ENCODE data around the gene FNDC3B.

FNDC3B gene

GRCh38 chr3:172307141-172307560, 267.8 kb downstream of the FNDC3B start:
- no peaks in the 10 kb centered on the region for H3K9me3 Mint-ChIP-seq
- no peaks in the 10 kb centered on the region for H3K27me3 Mint-ChIP-seq
- H3K4me3 Mint-ChIP-seq, result no peak overlapping the region
- H3K4me1 Mint-ChIP-seq (ENCODE audit: low read depth in 2 of 2), result no peaks in the 10 kb centered on the region
- DNase-seq (no peak), ATAC-seq (replicated peaks) (no peak)
- H3K36me3 Mint-ChIP-seq (ENCODE audit: insufficient read depth), result peaks cover 31% of the 10 kb centered on the region
- no peak overlapping the region for H3K27ac Mint-ChIP-seq

DNA sequence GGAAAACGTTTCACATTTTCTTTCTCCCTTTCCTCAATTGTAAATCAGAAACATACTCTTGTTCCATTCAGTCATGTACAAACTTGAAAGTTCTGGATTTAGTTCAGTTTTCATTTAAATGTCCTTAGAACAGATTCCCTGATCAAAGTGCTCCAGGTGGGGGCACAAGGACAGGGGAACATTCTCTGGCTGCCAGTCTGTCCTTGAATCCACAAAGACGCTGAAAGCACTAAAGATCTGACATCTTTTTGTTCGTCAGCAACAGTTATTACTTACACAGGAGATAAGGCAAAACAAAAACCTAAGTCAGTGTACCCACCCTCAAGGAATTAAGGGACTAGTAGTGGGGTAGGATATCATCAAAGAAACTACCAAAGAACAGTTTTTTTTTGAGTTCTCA, 269.7 kb downstream of the FNDC3B start:
- no peaks in the 10 kb centered on the region for H3K9me3 Mint-ChIP-seq
- peak overlapping the region in 1 of 2 donors; percentile 57 for H3K27ac Mint-ChIP-seq
- DNase-seq (no peak), ATAC-seq (replicated peaks) (no peak)
- no peaks in the 10 kb centered on the region for H3K27me3 Mint-ChIP-seq
- H3K4me3 Mint-ChIP-seq, result no peak overlapping the region
- H3K36me3 Mint-ChIP-seq (ENCODE audit: insufficient read depth), result peaks cover 31% of the 10 kb centered on the region
- H3K4me1 Mint-ChIP-seq (ENCODE audit: low read depth in 2 of 2), result no peaks in the 10 kb centered on the region

DNA sequence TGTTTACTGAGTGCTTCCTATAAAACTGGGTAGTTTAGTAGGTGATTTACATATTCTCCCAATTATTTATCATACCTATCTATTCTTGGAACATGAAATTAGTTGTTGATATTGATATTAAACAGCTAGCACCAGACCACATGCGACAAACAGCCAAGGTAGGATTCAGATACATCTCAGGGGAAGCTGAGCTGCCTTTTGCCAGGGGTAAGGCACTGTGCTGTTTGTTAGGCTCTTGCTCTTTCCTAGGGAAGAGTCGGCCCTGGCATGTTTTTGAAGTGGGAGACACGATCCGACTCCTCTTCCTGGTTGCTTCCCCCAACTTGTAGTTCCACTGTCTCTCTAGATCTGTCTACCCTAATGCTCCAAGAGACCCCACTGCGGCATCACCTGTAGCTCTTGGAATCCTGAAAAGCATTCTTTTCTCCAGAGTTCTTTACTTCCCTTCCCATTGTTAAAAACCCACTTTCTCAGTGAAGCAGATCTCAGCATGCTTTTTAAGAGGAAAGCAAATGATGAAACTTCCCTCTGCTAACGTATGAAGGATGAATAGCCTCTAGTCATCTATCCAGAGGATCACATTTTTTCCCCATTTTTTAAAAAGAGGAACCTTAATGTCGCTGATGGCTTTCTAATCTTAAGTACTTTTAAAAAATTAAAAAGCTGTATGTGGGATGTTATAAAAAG, 270.5 kb downstream of the FNDC3B start:
- Mint-ChIP-seq H3K27me3 (no peaks in the 10 kb centered on the region), H3K27ac (no peak overlapping the region), H3K9me3 (no peaks in the 10 kb centered on the region), H3K36me3 (ENCODE audit: insufficient read depth) (peaks cover 31% of the 10 kb centered on the region), H3K4me3 (no peak overlapping the region), H3K4me1 (ENCODE audit: low read depth in 2 of 2) (no peaks in the 10 kb centered on the region)
- no peak for ATAC-seq (replicated peaks)
- no peak for DNase-seq

- Mint-ChIP-seq H3K4me1 (ENCODE audit: low read depth in 2 of 2) (no peaks in the 10 kb centered on the region), H3K4me3 (no peak overlapping the region), H3K27me3 (no peaks in the 10 kb centered on the region), H3K9me3 (no peaks in the 10 kb centered on the region), H3K36me3 (ENCODE audit: insufficient read depth) (peaks cover 31% of the 10 kb centered on the region), H3K27ac (no peak overlapping the region)
- ATAC-seq (replicated peaks) (no peak), DNase-seq (no peak)
Measured at GRCh38 chr3:172310428-172310760, 271.0 kb downstream of the FNDC3B start.

GRCh38 chr3:172311217-172311616, 271.8 kb downstream of the FNDC3B start:
- no peak overlapping the region for H3K4me3 Mint-ChIP-seq
- H3K9me3 Mint-ChIP-seq, result no peaks in the 10 kb centered on the region
- H3K36me3 Mint-ChIP-seq (ENCODE audit: insufficient read depth), result peaks cover 31% of the 10 kb centered on the region
- DNase-seq, result no peak
- no peaks in the 10 kb centered on the region for H3K27me3 Mint-ChIP-seq
- no peak for ATAC-seq (replicated peaks)
- no peaks in the 10 kb centered on the region for H3K4me1 Mint-ChIP-seq (ENCODE audit: low read depth in 2 of 2)
- no peak overlapping the region for H3K27ac Mint-ChIP-seq

DNA sequence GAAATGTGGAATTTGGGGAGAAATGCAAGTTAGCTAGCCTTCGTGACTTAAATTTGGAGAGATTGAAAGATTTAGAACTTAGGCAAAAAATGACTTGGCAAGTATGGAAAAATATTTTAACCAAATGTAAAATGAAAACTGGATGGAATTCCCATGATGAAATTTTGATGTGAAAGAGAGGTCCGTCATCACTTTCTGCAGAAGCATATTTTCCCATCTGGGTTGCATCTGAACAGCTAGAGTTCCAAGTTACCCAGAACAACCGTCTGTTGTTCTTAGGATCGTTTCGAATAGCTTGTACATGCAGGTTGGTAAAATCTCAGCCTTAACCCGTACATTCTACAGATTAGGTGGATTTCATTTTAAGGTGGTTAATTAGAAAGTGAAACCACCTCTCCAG, 272.6 kb downstream of the FNDC3B start:
- Mint-ChIP-seq H3K9me3 (no peaks in the 10 kb centered on the region), H3K4me1 (ENCODE audit: low read depth in 2 of 2) (no peaks in the 10 kb centered on the region), H3K4me3 (no peak overlapping the region), H3K27me3 (no peaks in the 10 kb centered on the region), H3K27ac (no peak overlapping the region), H3K36me3 (ENCODE audit: insufficient read depth) (peaks cover 31% of the 10 kb centered on the region)
- DNase-seq (no peak), ATAC-seq (replicated peaks) (no peak)

GRCh38 chr3:172312711-172313110, 273.3 kb downstream of the FNDC3B start:
- no peak overlapping the region for H3K4me3 Mint-ChIP-seq
- H3K36me3 Mint-ChIP-seq (ENCODE audit: insufficient read depth), result peaks cover 32% of the 10 kb centered on the region
- no peak overlapping the region for H3K27ac Mint-ChIP-seq
- no peaks in the 10 kb centered on the region for H3K9me3 Mint-ChIP-seq
- ATAC-seq (replicated peaks), result no peak
- DNase-seq, result no peak
- H3K27me3 Mint-ChIP-seq, result no peaks in the 10 kb centered on the region
- H3K4me1 Mint-ChIP-seq (ENCODE audit: low read depth in 2 of 2), result no peaks in the 10 kb centered on the region

GRCh38 chr3:172313671-172314070, 274.3 kb downstream of the FNDC3B start:
- Mint-ChIP-seq H3K4me3 (no peak overlapping the region), H3K36me3 (ENCODE audit: insufficient read depth) (peaks cover 26% of the 10 kb centered on the region), H3K27ac (peak overlapping the region; percentile 53 to 63), H3K27me3 (no peaks in the 10 kb centered on the region), H3K9me3 (no peaks in the 10 kb centered on the region), H3K4me1 (ENCODE audit: low read depth in 2 of 2) (no peaks in the 10 kb centered on the region)
- DNase-seq (no peak), ATAC-seq (replicated peaks) (no peak)

DNA sequence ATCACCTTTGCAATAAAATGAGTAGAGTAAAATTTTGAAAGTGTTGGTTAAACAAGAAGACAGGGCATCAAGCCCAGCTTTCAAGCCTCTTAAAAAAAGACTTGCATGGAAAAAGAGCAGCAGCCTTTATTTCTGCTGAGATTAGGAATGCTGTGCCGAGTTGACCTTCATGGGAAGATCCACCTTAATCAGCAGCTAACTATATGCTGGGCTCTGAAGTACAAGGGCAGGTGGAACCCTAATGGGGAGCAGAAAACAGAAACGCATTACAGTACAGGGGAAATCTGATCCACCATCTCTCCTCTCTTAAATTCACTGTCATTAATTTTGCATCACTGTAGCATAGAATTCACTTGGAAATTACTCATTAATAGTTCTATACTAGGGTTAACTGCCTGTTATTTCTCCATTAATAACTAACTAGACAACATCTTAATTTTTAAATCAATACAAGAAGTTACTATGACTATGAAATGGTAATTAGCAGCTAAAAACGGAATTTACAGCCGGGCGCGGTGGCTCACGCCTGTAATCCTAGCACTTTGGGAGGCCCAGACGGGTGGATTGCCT, 275.3 kb downstream of the FNDC3B start:
- H3K27ac Mint-ChIP-seq, result peak overlapping the region in 1 of 2 donors; percentile 63
- H3K27me3 Mint-ChIP-seq, result no peaks in the 10 kb centered on the region
- no peak overlapping the region for H3K4me3 Mint-ChIP-seq
- H3K36me3 Mint-ChIP-seq (ENCODE audit: insufficient read depth), result peaks cover 27% of the 10 kb centered on the region
- DNase-seq (no peak), ATAC-seq (replicated peaks) (no peak)
- no peaks in the 10 kb centered on the region for H3K9me3 Mint-ChIP-seq
- H3K4me1 Mint-ChIP-seq (ENCODE audit: low read depth in 2 of 2), result no peaks in the 10 kb centered on the region

- no peak overlapping the region for H3K27ac Mint-ChIP-seq
- ATAC-seq (replicated peaks), result no peak
- H3K36me3 Mint-ChIP-seq (ENCODE audit: insufficient read depth), result peaks cover 27% of the 10 kb centered on the region
- no peak for DNase-seq
- H3K27me3 Mint-ChIP-seq, result no peaks in the 10 kb centered on the region
- no peak overlapping the region for H3K4me3 Mint-ChIP-seq
- no peaks in the 10 kb centered on the region for H3K9me3 Mint-ChIP-seq
- no peaks in the 10 kb centered on the region for H3K4me1 Mint-ChIP-seq (ENCODE audit: low read depth in 2 of 2)
Measured at GRCh38 chr3:172315401-172316091, 276.2 kb downstream of the FNDC3B start.

GRCh38 chr3:172316758-172317157, 277.4 kb downstream of the FNDC3B start:
- no peak overlapping the region for H3K4me3 Mint-ChIP-seq
- no peaks in the 10 kb centered on the region for H3K9me3 Mint-ChIP-seq
- H3K27ac Mint-ChIP-seq, result no peak overlapping the region
- no peaks in the 10 kb centered on the region for H3K27me3 Mint-ChIP-seq
- H3K36me3 Mint-ChIP-seq (ENCODE audit: insufficient read depth), result peaks cover 19% of the 10 kb centered on the region
- ATAC-seq (replicated peaks) (no peak), DNase-seq (no peak)
- H3K4me1 Mint-ChIP-seq (ENCODE audit: low read depth in 2 of 2), result no peaks in the 10 kb centered on the region

- peaks cover 16% of the 10 kb centered on the region for H3K36me3 Mint-ChIP-seq (ENCODE audit: insufficient read depth)
Measured at GRCh38 chr3:172317481-172317880, 278.1 kb downstream of the FNDC3B start.

GRCh38 chr3:172317984-172318383, 278.6 kb downstream of the FNDC3B start:
- H3K4me1 Mint-ChIP-seq (ENCODE audit: low read depth in 2 of 2), result no peaks in the 10 kb centered on the region
- H3K4me3 Mint-ChIP-seq, result no peak overlapping the region

More at GRCh38 chr3:172317481-172317880, 278.1 kb downstream of the FNDC3B start:
- H3K4me3 Mint-ChIP-seq, result no peak overlapping the region
- H3K9me3 Mint-ChIP-seq, result no peaks in the 10 kb centered on the region
- ATAC-seq (replicated peaks), result no peak
- no peaks in the 10 kb centered on the region for H3K4me1 Mint-ChIP-seq (ENCODE audit: low read depth in 2 of 2)
- H3K27me3 Mint-ChIP-seq, result no peaks in the 10 kb centered on the region
- no peak for DNase-seq
- peak overlapping the region in 1 of 2 donors; percentile 83 for H3K27ac Mint-ChIP-seq

GRCh38 chr3:172319595-172319994, 280.2 kb downstream of the FNDC3B start:
- Mint-ChIP-seq H3K36me3 (ENCODE audit: insufficient read depth) (peaks cover 16% of the 10 kb centered on the region), H3K9me3 (no peaks in the 10 kb centered on the region), H3K4me1 (ENCODE audit: low read depth in 2 of 2) (no peaks in the 10 kb centered on the region), H3K27me3 (no peaks in the 10 kb centered on the region), H3K4me3 (no peak overlapping the region), H3K27ac (peak overlapping the region in 1 of 2 donors; percentile 80)
- DNase-seq, result no peak
- ATAC-seq (replicated peaks), result no peak

More at GRCh38 chr3:172317984-172318383, 278.6 kb downstream of the FNDC3B start:
- H3K36me3 Mint-ChIP-seq (ENCODE audit: insufficient read depth), result peaks cover 16% of the 10 kb centered on the region
- no peaks in the 10 kb centered on the region for H3K27me3 Mint-ChIP-seq
- no peaks in the 10 kb centered on the region for H3K9me3 Mint-ChIP-seq
- DNase-seq (no peak), ATAC-seq (replicated peaks) (no peak)
- H3K27ac Mint-ChIP-seq, result peak overlapping the region; percentile 51 to 83
